Activated naive CD4-positive, alpha-beta T cell treated with anti-CD3 and anti-CD28 coated beads for 36 hours (primary cell): ENCODE data around the gene ANKIB1. TPM values are rescaled to one million over a fixed set of nuclear protein-coding genes. Genes with fewer than 3 reads are reported as not detected.
A peak's percentile ranks its signal among the peaks of the same experiment; 100 is the strongest.

ENCODE experiments used
- CTCF ChIA-PET: fragments of 350-600 bp; sonication (Branson Sonifier 250); formaldehyde crosslinking; loops from one replicate; lab custom pipeline; 2021; ENCODE audit warnings: antibody characterized with exemption; lab: Charles Lee
- DNase-seq: peaks from one replicate; pipeline ENCODE4 v3.0.0-alpha.2; 2020
- H3K27ac Mint-ChIP-seq: one replicate; pipeline ENCODE4 v1.8.0; 2021; ENCODE audit warnings: mild to moderate bottlenecking, mixed read lengths
- H3K27me3 Mint-ChIP-seq: one replicate; pipeline ENCODE4 v1.8.0; 2021; ENCODE audit warnings: low read depth, mixed read lengths
- H3K36me3 Mint-ChIP-seq: one replicate; pipeline ENCODE4 v1.8.0; 2021; ENCODE audit warnings: low read depth, mixed read lengths
- H3K4me1 Mint-ChIP-seq: one replicate; pipeline ENCODE4 v1.8.0; 2021; ENCODE audit warnings: low read depth, mixed read lengths
- H3K4me3 Mint-ChIP-seq: one replicate; pipeline ENCODE4 v1.8.0; 2021; ENCODE audit warnings: mild to moderate bottlenecking, moderate library complexity, mixed read lengths
- H3K9me3 Mint-ChIP-seq: one replicate; pipeline ENCODE4 v1.8.0; 2021; ENCODE audit warnings: mixed read lengths
- intact Hi-C: fragments of 100-400 bp; cut with micrococcal nuclease; formaldehyde crosslinking; loops from one replicate; pipeline ENCODE4 v1.15.1; 2023
- total RNA-seq, 2 experiments: library from RNA; stranded (reverse); gene quantifications; one replicate each; pipeline ENCODE4 v1.2.3, GENCODE V29; 2021

The ANKIB1 gene
- total RNA-seq, 2 experiments from 2014 or later = 37.9 to 38.4 TPM

DNA sequence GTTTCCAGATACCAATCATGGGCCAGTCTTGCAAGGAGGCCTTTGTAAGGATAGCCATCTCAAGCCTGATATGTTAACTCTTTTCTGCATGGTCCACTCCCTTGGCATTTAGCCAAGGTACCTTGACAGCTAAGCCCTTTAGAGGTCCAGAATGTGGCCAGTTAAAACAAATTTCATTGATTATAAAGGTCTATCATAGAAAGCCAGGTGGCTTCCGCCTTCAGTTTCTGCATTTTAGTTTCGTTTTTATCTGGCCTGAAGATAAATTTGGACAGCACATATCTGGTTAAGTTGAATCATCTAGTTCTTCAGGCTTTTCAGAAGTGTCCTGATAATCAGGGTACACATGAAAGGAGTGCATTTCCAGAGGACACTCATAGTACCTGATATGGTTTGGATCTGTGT is 30.7 kb downstream of the ANKIB1 start:
- H3K4me1 Mint-ChIP-seq = peaks cover 6% of the 10 kb centered on the region
- no peak overlapping the region for H3K27ac Mint-ChIP-seq
- intact Hi-C loops = no loop called here
- H3K36me3 Mint-ChIP-seq = peaks cover 23% of the 10 kb centered on the region
- peaks cover 11% of the 10 kb centered on the region for H3K9me3 Mint-ChIP-seq
- H3K4me3 Mint-ChIP-seq = no peak overlapping the region
- DNase-seq = no peak
- H3K27me3 Mint-ChIP-seq = no peaks in the 10 kb centered on the region
- CTCF ChIA-PET = interaction anchor here (0.6 kb wide), 1 partner anchor 131 kb away, joined by 3 read pairs; no protein-coding TSS in a partner anchor

DNA sequence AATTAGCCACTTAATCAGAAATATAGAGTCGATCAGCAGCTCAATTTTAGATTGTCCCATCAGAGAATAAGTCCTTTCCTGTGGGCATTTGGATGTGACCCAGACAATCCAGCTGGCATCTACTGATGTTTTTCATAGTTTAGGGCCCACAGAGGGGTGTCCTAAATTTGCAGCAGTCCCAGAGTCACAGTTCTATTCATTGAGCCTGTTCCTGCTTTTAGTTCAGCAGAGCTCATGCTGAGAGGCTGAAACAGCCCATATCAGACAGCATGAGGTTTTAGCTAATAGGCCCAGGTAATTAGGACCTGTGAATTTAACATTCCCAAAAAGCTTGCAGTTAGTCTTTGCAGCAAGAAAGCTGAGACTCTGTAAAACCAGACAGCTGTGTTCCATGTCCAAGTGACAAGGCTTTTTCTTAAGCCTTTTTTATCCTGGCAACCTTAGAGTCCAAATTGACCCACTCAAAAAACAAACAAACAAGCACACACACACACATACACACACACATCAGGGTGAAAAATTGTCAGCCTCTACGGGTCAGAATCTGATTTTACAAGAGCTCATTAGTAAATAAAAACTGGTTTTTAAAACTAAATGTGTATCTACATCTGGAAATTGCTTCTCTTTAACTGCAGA is 33.7 kb downstream of the ANKIB1 start:
- no peak overlapping the region for H3K4me3 Mint-ChIP-seq
- H3K9me3 Mint-ChIP-seq = peaks cover 11% of the 10 kb centered on the region
- CTCF ChIA-PET = interaction anchor here (0.6 kb wide), 1 partner anchor 132 kb away, joined by 4 read pairs; no protein-coding TSS in a partner anchor
- H3K36me3 Mint-ChIP-seq = peaks cover 16% of the 10 kb centered on the region
- DNase-seq = no peak
- H3K4me1 Mint-ChIP-seq = peaks cover 13% of the 10 kb centered on the region
- H3K27ac Mint-ChIP-seq = no peak overlapping the region
- no peaks in the 10 kb centered on the region for H3K27me3 Mint-ChIP-seq
- intact Hi-C loops = no loop called here

DNA sequence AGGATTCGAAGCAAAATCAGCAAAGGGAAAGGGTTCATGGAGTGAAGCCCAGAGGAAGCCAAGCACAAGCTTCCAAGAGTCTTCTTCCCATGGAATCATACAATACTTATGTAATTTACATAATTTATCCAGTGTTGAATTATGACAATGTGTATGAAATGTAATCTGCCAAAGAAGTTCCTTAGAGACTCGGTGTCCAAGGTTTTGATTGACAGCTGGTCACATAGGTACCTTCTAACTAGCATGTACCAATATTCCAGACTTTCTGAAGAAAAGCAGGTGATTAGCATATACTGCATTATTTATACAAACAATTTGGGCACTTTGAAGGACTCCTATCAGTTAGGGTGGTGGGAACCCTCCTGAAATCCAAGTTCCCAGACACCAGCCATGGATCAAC is 35.3 kb downstream of the ANKIB1 start:
- Mint-ChIP-seq H3K36me3 (peaks cover 16% of the 10 kb centered on the region), H3K4me1 (peaks cover 13% of the 10 kb centered on the region), H3K27me3 (no peaks in the 10 kb centered on the region), H3K9me3 (peaks cover 11% of the 10 kb centered on the region), H3K27ac (no peak overlapping the region), H3K4me3 (no peak overlapping the region)
- CTCF ChIA-PET = interaction anchor here (0.6 kb wide), 1 partner anchor 250 kb away, joined by 3 read pairs; no protein-coding TSS in a partner anchor
- intact Hi-C loops = no loop called here
- no peak for DNase-seq

DNA sequence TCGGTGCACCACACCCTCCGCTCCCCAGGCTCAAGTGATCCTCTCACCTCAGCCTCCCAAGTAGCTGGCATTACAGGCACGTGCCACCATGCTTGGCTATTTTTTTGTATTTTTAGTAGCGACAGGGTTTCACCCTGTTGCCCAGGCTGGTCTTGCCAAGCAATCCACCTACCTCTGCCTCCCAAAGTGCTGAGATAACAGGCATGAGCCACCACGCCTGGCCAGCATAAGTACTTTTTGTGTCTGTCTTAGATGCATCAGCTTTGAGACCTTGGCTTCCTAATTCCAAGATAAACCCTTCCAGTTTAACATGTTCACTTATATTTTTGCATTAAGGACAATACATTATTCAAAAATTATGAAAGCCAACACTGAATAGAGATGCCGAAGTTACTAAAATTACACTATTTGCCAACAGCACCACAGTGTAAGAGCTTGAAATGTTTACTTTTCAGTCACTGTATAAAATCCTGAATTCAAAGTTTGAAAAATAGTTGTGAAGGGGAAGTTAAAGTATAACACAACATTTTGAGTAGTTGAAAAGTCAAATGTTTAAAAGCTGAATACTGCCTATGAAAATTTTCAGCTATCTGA is 36.5 kb downstream of the ANKIB1 start:
- CTCF ChIA-PET = interaction anchor here (0.5 kb wide), 1 partner anchor 149 kb away, joined by 3 read pairs; no protein-coding TSS in a partner anchor
- H3K36me3 Mint-ChIP-seq = peaks cover 16% of the 10 kb centered on the region
- peaks cover 7% of the 10 kb centered on the region for H3K4me1 Mint-ChIP-seq
- no peak overlapping the region for H3K27ac Mint-ChIP-seq
- intact Hi-C loops = no loop called here
- H3K27me3 Mint-ChIP-seq = no peaks in the 10 kb centered on the region
- H3K9me3 Mint-ChIP-seq = peaks cover 9% of the 10 kb centered on the region
- H3K4me3 Mint-ChIP-seq = no peak overlapping the region
- no peak for DNase-seq

DNA sequence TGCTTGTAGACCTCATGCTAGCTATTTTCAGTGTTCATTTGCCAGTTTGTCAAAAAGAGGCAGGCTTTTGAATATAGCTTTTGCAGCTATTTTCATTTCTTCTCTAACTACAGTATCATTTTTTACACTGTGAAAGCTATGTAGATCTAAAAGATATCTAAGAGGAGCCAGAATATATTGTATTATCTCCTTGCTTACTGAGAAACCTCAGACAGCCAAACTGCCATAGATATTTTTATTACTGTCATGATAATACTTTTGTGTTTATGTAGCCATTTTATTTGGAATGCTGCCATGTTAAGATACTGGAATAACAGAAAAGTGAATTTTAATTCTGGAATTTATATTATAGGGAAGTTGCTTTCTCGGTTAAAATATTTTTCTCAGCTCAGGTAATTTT is 37.2 kb downstream of the ANKIB1 start:
- Mint-ChIP-seq H3K27ac (no peak overlapping the region), H3K9me3 (peaks cover 9% of the 10 kb centered on the region), H3K27me3 (no peaks in the 10 kb centered on the region), H3K4me1 (peaks cover 9% of the 10 kb centered on the region), H3K4me3 (no peak overlapping the region), H3K36me3 (peaks cover 18% of the 10 kb centered on the region)
- intact Hi-C loops = no loop called here
- CTCF ChIA-PET = interaction anchor here (0.5 kb wide), 1 partner anchor 150 kb away, joined by 3 read pairs; no protein-coding TSS in a partner anchor
- DNase-seq = no peak

DNA sequence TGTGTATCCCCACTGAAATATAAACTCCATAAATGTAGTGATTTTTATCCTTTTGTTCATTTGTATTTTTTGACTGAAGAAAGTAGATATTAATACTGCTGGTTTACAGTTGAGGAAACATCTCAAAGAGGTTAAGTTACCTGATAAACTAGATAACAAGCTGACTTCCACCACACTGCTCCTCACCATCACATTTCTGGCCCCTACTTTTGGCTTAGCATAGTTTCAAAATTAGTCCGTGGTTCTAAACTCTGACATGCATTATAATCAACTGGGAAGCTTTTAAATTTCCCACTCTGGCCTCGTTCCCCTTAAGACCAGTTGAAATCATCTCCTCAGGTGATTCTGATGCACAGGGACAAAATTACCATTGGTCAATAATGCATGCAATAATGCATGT is 43.5 kb downstream of the ANKIB1 start:
- H3K4me3 Mint-ChIP-seq = no peak overlapping the region
- no peak for DNase-seq
- H3K27me3 Mint-ChIP-seq = no peaks in the 10 kb centered on the region
- peaks cover 31% of the 10 kb centered on the region for H3K4me1 Mint-ChIP-seq
- peaks cover 4% of the 10 kb centered on the region for H3K36me3 Mint-ChIP-seq
- intact Hi-C loops = no loop called here
- H3K9me3 Mint-ChIP-seq = no peaks in the 10 kb centered on the region
- CTCF ChIA-PET = no interaction called here
- no peak overlapping the region for H3K27ac Mint-ChIP-seq

DNA sequence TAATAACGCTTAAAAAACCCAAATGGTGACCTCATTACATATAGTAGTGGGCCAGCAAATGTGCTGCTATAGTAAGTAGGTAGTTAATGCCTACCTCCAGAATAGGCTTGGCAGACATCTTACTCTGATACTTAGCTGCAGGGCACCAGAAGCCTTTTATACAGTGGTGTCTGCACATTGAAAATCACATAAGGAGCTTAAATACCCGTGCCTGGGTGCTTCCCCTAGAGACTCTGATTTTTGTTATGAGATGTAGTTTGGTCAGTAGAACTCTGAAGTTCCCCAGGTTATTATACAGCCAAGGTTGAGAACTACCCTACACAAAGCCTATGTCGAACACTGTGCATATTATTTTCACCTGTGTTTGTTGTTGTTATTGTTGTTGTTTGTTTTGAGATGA is 47.2 kb downstream of the ANKIB1 start:
- Mint-ChIP-seq H3K4me1 (peaks cover 29% of the 10 kb centered on the region), H3K4me3 (no peak overlapping the region), H3K27ac (no peak overlapping the region), H3K36me3 (peaks cover 5% of the 10 kb centered on the region), H3K9me3 (no peaks in the 10 kb centered on the region), H3K27me3 (no peaks in the 10 kb centered on the region)
- intact Hi-C loops = no loop called here
- CTCF ChIA-PET = no interaction called here
- DNase-seq = no peak

DNA sequence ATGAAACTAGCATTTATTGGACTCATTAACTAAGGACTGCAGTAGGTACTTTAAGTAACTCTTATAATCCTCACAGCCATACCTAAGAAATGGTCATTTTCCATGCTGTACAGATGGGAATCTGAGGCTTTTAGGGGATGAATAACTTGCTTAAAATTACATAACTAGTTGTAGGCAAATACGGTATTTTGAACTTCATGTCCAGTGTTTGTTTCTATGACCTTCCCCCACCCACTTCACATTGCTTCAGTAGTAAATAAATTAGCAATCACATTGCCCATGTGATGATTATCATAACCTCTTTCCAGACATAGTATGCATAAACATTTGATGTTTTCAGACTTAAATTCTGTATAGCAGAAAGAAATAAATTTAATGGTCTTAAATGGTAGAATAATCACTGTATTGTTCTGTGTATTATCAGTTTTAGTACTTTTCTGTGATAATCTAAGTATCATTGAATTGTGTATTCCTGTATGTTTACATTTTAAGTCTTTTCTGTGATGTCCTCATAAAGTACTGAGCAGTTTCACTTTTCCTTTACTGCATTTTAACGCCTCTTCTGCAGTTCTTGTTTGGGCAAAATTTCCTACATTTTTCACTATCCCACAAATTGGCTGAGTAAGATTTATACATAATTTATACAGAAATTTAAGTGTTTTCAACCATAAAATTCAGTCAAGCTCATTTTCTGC is 48.3 kb downstream of the ANKIB1 start:
- intact Hi-C loops = no loop called here
- no peak for DNase-seq
- Mint-ChIP-seq H3K27ac (no peak overlapping the region), H3K36me3 (peaks cover 7% of the 10 kb centered on the region), H3K4me3 (no peak overlapping the region), H3K9me3 (no peaks in the 10 kb centered on the region), H3K27me3 (no peaks in the 10 kb centered on the region), H3K4me1 (peaks cover 27% of the 10 kb centered on the region)
- CTCF ChIA-PET = interaction anchor here (0.6 kb wide), 1 partner anchor 1708 kb away, joined by 3 read pairs; no protein-coding TSS in a partner anchor

DNA sequence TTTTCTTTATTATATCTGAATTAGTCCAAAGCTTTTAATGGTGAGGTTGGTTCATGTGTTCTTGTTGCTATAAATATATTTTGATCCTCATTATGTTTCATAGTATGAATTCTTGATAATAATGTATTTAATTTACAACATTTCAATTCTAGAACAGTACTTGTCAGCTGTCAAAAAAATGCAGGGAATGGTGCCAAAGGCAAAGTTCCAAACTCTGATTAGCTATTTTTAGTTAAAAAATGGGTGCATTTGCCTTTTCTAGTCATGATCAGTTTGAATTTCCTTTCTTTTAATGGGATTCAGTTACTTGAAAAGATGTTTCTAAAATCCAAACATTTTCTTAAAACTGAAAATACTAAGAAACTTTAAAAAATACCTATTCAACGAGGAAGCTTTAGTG is 49.6 kb downstream of the ANKIB1 start:
- CTCF ChIA-PET = interaction anchor here (0.6 to 0.7 kb wide), 2 partner anchors 166 to 258 kb away, joined by 3 to 5 read pairs; no protein-coding TSS in a partner anchor
- no peak for DNase-seq
- Mint-ChIP-seq H3K27ac (no peak overlapping the region), H3K9me3 (no peaks in the 10 kb centered on the region), H3K36me3 (peaks cover 12% of the 10 kb centered on the region), H3K27me3 (no peaks in the 10 kb centered on the region), H3K4me3 (no peak overlapping the region), H3K4me1 (peaks cover 17% of the 10 kb centered on the region)
- intact Hi-C loops = no loop called here

DNA sequence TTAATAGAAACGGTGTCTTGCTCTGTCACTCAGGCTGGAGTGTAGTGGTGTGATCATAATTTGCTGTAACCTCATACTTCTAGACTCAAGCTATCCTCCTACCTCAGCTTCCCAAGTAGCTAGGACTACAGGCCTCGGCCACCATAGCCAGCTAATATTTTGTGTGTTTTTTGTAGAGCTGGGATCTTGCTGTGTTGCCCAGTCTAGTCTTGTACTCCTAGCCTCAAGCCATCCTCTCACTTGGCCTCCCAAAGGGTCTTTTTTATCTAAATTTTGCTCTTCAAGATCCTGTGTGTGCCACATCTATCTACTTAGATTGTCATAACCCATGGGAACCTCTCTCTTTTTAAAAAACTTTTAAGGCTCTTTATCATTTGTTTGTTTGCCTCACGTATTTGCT is 50.5 kb downstream of the ANKIB1 start:
- Mint-ChIP-seq H3K4me1 (peaks cover 14% of the 10 kb centered on the region), H3K4me3 (no peak overlapping the region), H3K36me3 (peaks cover 17% of the 10 kb centered on the region), H3K27me3 (no peaks in the 10 kb centered on the region), H3K9me3 (no peaks in the 10 kb centered on the region), H3K27ac (peak overlapping the region; percentile 35)
- CTCF ChIA-PET = interaction anchor here (0.6 to 0.7 kb wide), 3 partner anchors 50 to 259 kb away, joined by 3 to 5 read pairs (median 4); no protein-coding TSS in a partner anchor
- intact Hi-C loops = no loop called here
- DNase-seq = no peak

DNA sequence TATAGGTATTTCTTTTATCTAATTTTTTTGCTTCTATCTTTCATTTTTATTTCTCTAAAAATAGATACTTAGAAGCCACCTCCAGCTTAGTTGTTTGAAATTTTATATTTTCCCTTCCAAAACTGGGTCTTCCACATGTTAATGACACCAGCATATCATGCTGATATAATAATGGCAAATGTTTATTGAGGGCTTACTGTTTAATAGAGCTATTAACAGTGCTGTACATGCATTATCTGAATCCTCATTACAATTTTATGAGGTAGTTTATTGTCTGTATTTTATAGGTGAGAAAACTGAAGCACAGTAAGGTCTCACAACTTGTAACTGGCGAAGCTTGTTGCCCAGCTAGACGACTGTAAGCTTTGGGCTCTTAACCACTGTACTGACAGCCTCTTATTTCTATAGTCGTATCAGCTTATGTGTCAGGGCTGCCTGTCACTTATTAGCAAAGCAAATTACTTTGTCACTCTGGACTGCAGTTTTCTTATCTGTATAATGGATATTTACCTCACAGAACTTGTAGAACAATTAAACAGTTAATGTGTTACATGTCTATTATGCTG is 51.2 kb downstream of the ANKIB1 start:
- intact Hi-C loops = no loop called here
- no peaks in the 10 kb centered on the region for H3K9me3 Mint-ChIP-seq
- DNase-seq = no peak
- H3K36me3 Mint-ChIP-seq = peaks cover 18% of the 10 kb centered on the region
- CTCF ChIA-PET = interaction anchor here (0.6 kb wide), 1 partner anchor 49 kb away, joined by 4 read pairs; no protein-coding TSS in a partner anchor
- peaks cover 9% of the 10 kb centered on the region for H3K4me1 Mint-ChIP-seq
- H3K4me3 Mint-ChIP-seq = no peak overlapping the region
- no peaks in the 10 kb centered on the region for H3K27me3 Mint-ChIP-seq
- no peak overlapping the region for H3K27ac Mint-ChIP-seq

DNA sequence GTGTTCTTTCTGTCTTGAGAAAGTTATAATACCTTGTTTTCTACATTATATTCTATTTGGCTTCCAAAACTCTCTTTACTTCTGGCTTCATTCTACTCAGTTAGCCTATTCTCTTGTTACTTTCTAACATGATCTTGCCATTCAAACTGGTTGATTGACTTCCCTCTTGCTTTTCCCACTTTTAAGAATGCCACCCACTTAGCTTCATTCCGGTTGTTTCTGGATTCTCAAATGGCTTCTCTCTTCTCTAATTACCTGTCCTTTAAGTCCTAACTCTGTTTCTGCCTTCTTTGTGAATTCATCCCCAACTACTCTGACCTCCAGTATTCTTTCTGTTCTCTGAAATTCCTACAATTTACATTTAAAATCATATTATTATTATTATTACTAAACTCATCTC is 52.0 kb downstream of the ANKIB1 start:
- Mint-ChIP-seq H3K9me3 (no peaks in the 10 kb centered on the region), H3K27me3 (no peaks in the 10 kb centered on the region), H3K27ac (no peak overlapping the region), H3K36me3 (peaks cover 20% of the 10 kb centered on the region), H3K4me3 (no peak overlapping the region), H3K4me1 (peaks cover 8% of the 10 kb centered on the region)
- intact Hi-C loops = no loop called here
- CTCF ChIA-PET = no interaction called here
- no peak for DNase-seq
